ENCODE results near the gene ZNF101.

- TF ChIP-seq POLR2AphosphoS5 (IDR thresholded peaks at IDR 0.05; ENCODE audit: borderline replicate concordance, low read depth, low read length) (no peak), EZH2 (IDR thresholded peaks at IDR 0.05) (no peak)
Observed at GRCh38 chr19:19719798-19720197, 51.2 kb downstream of the ZNF101 start.

Data from SK-N-MC (cell line).